ENCODE results near the gene CASP7.
"Not testable (repeated sequence)": the region's sequence is repeated elsewhere in the genome, so short reads cannot be mapped to it uniquely, and the experiment has no call there.

CASP7 gene

GRCh38 chr10:113679463-113680189, at the start of gene CASP7:
Gene CASP7 (plus strand): TSS chr10:113679912. CDS start chr10:113697494, 17,582 bp downstream.
- DNase-seq: peak; percentile 21 to 82

GRCh38 chr10:113630929-113631533, 48.7 kb upstream of the CASP7 start:
- peak in 1 of 2 experiments; percentile 9 for DNase-seq

GRCh38 chr10:113631684-113632367, 47.9 kb upstream of the CASP7 start:
- no peak for DNase-seq

GRCh38 chr10:113639966-113640365, 39.7 kb upstream of the CASP7 start:
- no peak for DNase-seq

GRCh38 chr10:113641702-113642101, 38.0 kb upstream of the CASP7 start:
- DNase-seq: no peak

- DNase-seq: no peak
Observed at GRCh38 chr10:113643183-113643582, 36.5 kb upstream of the CASP7 start.

- no peak for DNase-seq
Observed at GRCh38 chr10:113644185-113645120, 35.3 kb upstream of the CASP7 start.

GRCh38 chr10:113646336-113647201, 33.1 kb upstream of the CASP7 start:
- no peak for DNase-seq

- DNase-seq: no peak
Observed at GRCh38 chr10:113647812-113648211, 31.9 kb upstream of the CASP7 start.

GRCh38 chr10:113648478-113648877, 31.2 kb upstream of the CASP7 start:
- no peak for DNase-seq

- DNase-seq: no peak
Observed at GRCh38 chr10:113650172-113650571, 29.5 kb upstream of the CASP7 start.

GRCh38 chr10:113651021-113651420, 28.7 kb upstream of the CASP7 start:
- no peak for DNase-seq

- no peak for DNase-seq
Observed at GRCh38 chr10:113651898-113652297, 27.8 kb upstream of the CASP7 start.

GRCh38 chr10:113652456-113652855, 27.3 kb upstream of the CASP7 start:
- DNase-seq: not testable (repeated sequence)

GRCh38 chr10:113656896-113657295, 22.8 kb upstream of the CASP7 start:
- no peak for DNase-seq

GRCh38 chr10:113657544-113657943, 22.2 kb upstream of the CASP7 start:
- DNase-seq: no peak

GRCh38 chr10:113661332-113661731, 18.4 kb upstream of the CASP7 start:
- no peak for DNase-seq

- DNase-seq: no peak
Observed at GRCh38 chr10:113663142-113663541, 16.6 kb upstream of the CASP7 start.

- DNase-seq: no peak
Observed at GRCh38 chr10:113663908-113664307, 15.8 kb upstream of the CASP7 start, which contains the start of gene NRAP. Gene NRAP (minus strand): TSS chr10:113664041. CDS start chr10:113663882, 159 bp downstream.

- DNase-seq: no peak
Observed at GRCh38 chr10:113665352-113665751, 14.4 kb upstream of the CASP7 start.

- DNase-seq: no peak
Observed at GRCh38 chr10:113665806-113666354, 13.8 kb upstream of the CASP7 start.
